WI38 (cell line): ENCODE data around the gene KPNA2.
A peak's percentile ranks its signal among the peaks of the same experiment; 100 is the strongest.
"Not testable (repeated sequence)": the region's sequence is repeated elsewhere in the genome, so short reads cannot be mapped to it uniquely, and the experiment has no call there.

Experiments
- H3K4me3 ChIP-seq: 2 replicates; pipeline ENCODE4 v1.5.1; 2011; ENCODE audit warnings: low read depth, mild to moderate bottlenecking, control low read depth, low read length
- CTCF ChIP-seq: IDR thresholded peaks from 2 replicates; pipeline ENCODE4 v1.5.1; 2012; ENCODE audit warnings: low read depth, mild to moderate bottlenecking, control low read depth, low read length

Gene KPNA2

DNA sequence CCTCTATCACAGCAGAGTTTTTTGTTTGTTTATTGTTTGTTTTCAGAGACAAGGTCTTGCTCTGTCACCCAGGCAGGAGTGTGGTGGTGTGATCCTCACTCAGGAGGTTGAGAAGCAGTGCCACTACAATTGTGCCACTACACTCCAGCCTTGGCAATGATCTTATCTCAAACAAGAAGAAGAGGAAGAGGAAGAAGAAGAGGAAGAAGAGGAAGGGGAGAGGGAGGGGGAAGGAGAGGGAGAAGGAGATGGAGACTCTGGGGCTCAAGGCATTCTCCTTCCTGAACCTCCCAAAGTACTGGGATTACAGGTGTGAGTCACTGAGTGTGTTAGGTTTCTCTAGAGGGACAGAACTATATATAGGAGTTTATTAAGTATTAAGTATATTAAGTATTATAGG is 22.1 kb upstream of the KPNA2 start:
- no peak for TF ChIP-seq CTCF
- H3K4me3 ChIP-seq, result no peak overlapping the region

- no peak for TF ChIP-seq CTCF
- no peak overlapping the region for H3K4me3 ChIP-seq
These were observed 20.3 kb upstream of the KPNA2 start for GRCh38 chr17:68015081-68015723.

GRCh38 chr17:68016838-68017237 is 18.7 kb upstream of the KPNA2 start:
- no peak for TF ChIP-seq CTCF
- no peak overlapping the region for H3K4me3 ChIP-seq

DNA sequence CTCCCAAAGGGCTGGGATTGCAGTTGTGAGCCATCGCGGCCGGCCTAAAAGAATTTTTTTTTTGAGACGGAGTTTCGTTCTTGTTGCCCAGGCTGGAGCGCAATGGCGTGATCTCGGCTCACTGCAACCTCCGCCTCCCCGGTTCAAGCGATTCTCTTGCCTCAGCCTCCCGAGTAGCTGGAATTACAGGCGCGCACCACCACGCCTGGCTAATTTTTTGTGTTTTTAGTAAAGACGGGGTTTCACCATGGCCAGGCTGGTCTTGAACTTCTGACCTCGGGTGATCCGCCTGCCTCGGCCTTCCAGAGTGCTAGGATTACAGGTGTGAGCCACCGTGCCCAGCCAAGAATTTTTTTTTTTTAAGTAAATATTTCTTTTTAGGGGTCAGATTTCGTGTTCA is 17.0 kb upstream of the KPNA2 start:
- H3K4me3 ChIP-seq, result not testable (repeated sequence)

GRCh38 chr17:68019336-68019674 is 16.2 kb upstream of the KPNA2 start:
- TF ChIP-seq CTCF, result no peak
- no peak overlapping the region for H3K4me3 ChIP-seq

DNA sequence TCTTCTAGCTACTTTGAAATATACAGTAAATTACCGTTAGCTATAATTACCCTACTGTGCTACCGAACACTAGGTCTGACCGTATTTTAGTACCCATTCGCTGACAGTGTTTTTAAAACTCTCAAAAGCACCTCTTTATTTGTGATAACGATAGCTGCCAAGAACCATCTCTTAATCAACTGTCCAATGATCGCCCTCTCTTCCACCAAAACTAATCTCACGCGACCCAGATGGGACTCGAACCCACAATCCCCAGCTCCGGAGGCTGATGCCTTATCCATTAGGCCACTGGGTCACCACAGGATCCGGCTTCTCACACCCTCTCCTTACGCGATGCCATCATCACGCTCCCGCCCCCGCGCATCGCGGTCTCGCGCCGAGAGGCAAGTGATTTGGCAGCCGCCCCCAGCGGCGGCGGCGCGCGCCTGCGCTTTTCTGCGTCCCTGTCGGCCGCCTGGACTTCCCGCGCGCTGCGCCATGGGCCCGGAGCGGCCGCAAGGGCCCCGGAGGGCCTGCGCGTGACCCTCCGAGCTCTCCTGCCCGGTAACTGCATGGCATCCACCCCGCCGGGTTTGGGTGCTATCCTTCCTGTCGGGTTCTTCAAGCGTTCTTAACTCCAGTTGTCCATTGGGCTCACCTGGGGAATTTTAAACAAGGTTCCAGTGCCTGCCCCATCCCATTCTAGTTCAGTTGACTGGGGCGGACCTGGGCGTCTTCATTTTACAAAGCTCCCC is 15.7 kb upstream of the KPNA2 start:
- TF ChIP-seq CTCF, result peak; percentile 13; the same call in 1 of the 2 replicates
- peak overlapping the region; percentile 66 for H3K4me3 ChIP-seq

DNA sequence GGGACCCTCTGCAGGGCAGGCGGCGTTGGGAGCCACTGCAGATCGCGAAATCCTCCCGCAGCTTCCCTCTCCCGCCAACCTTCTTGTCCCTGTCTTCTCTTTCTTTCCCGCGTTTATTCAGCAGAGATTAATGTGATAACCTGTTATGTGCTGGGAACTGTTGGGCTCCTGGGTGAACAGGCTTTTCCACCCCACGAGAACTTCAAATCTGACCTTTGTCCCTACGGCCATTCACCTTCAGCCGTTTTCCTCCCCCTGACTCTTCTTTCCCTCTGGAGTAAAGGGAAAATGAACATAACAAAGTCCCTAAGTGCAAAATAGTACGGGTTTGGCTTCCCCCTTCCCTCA is 15.2 kb upstream of the KPNA2 start:
- TF ChIP-seq CTCF, result no peak
- H3K4me3 ChIP-seq, result peak overlapping the region; percentile 66

- peak overlapping the region; percentile 66 for H3K4me3 ChIP-seq
These were observed 14.7 kb upstream of the KPNA2 start for GRCh38 chr17:68020791-68021190.
